HG03064 (cell line): ENCODE measurements around the gene SH3GLB1.

Source experiments
- ATAC-seq: cut with Tn5 transposase; IDR thresholded peaks from one replicate; pipeline ENCODE4 v1.9.1; 2021; ENCODE audit warnings: low read depth; ENCODE audit not compliant: unreplicated experiment

SH3GLB1 gene

DNA sequence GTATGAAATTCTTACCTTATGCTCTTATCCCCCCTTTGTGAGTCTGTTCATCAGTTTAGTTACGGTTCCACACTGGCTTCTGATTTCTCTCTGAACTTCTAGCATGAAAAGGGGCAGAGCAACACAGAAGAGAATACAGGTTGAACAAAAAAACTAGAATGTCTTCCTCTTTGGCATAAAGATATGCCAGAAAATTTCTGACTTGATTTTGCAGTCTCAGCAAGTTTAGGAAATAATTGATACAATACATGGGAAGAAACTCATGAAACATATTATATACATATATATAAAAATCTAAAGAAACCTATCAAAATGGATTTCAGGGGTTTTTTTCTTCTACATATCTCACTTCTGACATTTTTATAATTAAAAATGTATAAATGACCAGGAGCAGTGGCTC lies 27.0 kb downstream of the SH3GLB1 start:
- no peak for ATAC-seq

DNA sequence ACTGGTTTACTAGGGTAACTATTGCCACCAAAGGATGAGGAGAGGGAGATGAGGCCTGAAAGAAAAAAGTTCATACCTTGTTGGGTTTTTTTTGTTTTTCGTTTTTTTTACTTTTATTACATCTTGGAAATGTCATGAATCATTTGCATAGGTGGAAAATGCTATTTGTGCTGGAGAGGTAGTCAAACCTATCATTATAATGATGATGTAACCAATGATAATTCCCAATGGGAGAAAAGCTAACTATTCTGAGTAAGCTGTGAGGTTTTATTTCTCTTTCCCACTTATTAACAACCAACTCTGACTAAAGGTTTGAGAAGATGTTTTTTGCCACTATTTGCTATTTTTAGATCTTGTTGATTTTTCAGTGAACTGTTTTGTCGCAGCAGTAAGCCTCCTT lies 29.0 kb downstream of the SH3GLB1 start:
- no peak for ATAC-seq

DNA sequence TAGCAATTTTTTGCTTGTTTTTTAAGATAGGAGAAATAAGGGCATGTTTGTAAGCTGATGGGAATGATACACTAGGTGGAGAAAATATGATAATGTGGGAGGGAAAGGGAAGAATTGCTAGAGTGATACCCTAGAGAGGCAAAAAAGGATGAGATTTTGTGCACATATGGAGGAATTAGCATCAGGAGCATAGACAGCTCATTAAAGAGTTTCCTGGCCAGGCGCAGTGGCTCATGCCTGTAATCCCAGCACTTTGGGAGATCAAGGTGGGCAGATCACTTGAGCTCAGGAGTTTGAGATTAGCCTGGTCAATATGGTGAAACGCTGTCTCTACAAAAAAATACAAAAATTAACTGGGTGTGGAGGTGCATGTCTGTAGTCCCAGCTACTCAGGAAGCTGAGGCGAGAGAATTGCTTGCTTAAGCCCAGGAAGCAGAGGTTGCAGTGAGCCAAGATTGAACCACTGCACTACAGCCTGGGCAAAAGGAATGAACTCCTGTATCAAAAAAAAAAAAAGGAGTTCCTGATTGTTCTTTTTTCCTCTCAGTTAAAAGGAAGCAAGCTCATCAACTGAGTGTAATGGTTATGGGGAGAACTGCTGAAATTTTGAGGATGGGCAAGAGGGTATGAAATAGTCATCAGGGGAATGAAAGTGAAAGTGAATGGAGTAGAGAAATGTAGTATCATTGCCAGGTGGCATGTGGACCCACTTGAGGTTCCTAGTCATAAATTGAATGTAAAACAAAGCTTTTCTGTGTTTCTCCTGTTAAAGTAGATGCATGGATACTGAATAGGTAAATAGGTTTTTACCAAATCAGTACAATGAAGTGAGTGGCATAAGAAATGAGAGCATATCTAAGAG lies 35.5 kb downstream of the SH3GLB1 start:
- ATAC-seq, result peak; percentile 59

DNA sequence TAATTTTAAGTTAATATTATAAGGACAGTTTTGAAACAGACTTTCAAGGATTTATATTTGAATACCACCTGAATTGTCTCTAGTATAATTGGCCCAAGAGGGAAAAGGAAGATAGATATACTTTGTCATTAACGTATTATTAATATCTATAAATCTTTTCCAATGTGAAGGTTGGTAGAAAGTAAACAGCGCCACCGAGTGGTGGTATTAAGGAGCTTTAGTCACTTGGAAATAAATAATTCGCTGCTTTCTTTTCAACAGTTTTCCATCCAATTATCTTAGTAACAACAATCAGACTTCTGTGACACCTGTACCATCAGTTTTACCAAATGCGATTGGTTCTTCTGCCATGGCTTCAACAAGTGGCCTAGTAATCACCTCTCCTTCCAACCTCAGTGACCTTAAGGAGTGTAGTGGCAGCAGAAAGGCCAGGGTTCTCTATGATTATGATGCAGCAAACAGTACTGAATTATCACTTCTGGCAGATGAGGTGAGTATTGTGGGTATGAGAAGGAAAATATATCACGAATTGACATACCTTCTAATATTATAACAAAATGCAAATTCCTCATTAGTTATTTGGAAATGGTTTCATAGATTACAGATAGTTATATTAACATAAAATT lies 37.7 kb downstream of the SH3GLB1 start:
- ATAC-seq, result no peak

DNA sequence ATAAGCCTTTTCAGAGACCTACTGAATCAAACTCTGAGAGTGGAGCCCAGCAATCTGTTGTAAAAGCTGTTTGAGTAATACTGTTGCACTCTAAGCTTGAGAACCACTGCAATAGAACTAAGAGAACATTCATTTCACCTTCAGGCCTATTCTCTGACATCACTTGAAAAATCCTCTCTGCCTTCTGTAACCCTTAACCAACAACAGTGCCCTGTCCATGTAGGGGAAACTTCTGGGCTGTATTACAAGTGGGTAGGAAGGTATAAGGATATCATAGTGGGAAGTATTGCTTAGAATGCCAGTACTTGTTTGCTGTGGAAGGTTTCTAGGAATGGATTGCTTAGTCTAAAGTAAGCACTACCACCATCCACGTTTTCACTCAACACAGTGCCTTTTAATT lies 42.9 kb downstream of the SH3GLB1 start:
- no peak for ATAC-seq

- ATAC-seq, result no peak
Observed at GRCh38 chr1:86748622-86749373, 44.4 kb downstream of the SH3GLB1 start.

DNA sequence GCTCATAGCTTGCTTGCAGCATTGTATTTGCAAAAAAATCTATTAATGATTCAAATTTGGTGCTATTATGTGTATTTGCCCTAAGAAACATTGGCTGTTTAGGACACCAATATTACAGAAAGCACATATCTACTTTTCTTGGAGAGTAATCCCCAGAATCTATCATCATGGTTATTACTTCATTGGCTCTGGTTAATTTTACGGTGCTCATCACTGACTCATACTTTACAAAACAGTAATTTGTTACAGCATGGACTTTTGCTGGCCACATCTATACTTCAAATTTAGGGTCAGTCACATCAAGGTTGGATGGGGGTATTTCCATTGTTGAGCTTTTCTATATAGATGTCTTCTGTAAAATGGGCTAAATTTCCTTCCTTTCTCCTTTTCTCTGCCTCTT lies 45.7 kb downstream of the SH3GLB1 start:
- no peak for ATAC-seq

DNA sequence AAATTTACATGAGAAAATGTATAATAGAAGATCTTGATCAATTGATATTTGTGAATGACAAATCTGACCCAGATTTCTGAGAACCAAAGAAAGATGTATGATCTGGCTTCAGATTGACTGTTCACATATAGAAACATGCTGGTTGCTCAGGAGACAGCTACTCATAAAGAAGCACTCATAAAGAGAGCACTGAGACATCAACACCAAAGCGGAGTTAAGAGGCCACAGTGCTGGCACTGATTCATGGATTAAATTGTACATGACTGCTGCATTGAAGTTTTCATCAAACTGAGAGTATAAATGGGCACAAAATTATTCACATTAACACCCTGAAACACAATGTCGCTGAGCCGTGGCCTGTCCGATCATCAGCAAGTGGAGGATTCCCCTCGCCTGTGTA lies 46.2 kb downstream of the SH3GLB1 start:
- no peak for ATAC-seq

- no peak for ATAC-seq
Observed at GRCh38 chr1:86751923-86752322, 47.5 kb downstream of the SH3GLB1 start.

DNA sequence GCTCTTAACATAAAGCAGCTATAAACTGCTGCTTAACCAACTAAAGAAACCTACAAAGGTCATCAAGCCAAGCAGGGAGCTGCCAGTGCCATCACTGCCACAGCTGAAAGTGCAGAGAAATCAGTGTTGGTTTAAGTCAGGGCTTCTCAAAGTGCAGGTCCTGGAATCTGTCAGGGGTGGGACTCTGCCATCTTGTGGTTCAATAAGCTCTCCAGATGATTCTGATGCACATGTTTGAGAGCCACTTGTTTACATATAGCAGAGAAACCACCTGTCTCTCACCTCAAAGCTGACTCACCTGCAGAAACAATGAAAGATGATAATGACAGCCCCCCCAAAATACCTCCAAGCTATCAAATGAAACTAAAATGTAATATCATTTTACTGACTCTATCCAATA lies 49.3 kb downstream of the SH3GLB1 start:
- no peak for ATAC-seq

DNA sequence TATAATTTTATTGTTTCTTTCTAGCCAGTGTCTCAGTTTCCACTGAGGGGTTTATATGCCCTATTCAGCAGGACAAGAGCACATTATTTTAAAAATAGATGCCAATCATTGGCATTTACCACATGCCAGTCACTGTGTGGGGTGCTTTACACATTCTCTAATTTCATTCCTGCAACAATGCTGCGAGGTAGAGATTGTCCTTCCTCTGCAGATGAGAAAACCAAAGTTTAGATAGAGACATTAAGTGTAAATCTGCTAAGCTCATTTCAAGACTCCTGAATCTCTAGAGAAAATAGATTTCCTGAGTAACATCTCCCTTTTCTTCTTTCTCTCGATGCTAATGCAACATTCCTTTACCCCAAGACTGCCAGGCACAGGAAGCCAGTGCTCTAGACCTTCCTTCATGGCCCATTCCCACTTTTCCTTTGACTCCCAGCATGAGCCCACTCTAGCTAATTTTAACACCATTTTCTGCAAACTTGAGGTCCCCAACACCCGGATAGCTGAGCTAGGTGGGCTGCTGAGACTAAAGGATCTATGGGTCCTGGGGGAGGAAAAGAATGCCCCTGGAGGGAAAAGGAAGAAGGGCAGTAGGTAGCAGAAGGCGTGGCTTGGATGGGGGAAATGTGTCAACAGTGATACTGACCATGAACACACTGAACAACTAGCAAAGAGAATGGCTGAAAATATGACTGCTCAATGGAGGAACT lies 50.0 kb downstream of the SH3GLB1 start:
- ATAC-seq, result no peak

- ATAC-seq, result no peak
Observed at GRCh38 chr1:86756062-86756406, 51.7 kb downstream of the SH3GLB1 start.

DNA sequence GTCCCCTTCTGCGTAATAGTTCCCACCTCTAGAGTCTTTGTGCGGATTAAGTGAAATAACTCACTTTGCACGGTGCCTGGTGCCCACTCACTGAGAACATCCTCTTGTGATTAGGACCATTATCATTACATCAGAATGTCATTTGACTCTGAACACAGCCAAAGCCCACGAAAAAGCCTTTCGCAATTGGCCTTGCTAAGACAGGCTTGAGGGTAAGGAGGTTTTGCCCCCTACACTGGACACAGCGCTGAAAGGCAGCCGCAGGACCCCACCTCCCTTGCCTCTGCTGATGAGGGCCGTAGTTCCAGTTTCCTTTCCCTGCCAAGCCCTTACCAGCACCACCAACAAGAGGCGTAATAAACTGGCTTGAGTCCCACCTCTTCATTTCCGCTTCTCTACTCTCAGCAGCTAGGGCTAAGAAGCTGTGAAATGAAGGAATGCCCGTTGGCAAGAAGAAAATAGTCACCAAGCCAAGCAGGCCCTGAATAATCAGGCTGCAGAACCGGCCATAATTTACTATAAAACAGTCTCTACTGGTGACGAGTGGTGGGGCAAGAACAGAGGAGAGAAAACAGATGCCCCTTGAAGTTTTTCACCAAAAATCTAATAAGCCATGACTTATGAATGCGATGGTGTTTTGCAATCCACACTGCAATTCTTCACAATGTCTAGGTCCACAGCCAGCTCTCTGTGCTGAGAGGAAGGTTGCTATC lies 53.1 kb downstream of the SH3GLB1 start:
- no peak for ATAC-seq

GRCh38 chr1:86758570-86758969 lies 54.2 kb downstream of the SH3GLB1 start:
- no peak for ATAC-seq

- no peak for ATAC-seq
Observed at GRCh38 chr1:86760199-86760598, 55.8 kb downstream of the SH3GLB1 start.

DNA sequence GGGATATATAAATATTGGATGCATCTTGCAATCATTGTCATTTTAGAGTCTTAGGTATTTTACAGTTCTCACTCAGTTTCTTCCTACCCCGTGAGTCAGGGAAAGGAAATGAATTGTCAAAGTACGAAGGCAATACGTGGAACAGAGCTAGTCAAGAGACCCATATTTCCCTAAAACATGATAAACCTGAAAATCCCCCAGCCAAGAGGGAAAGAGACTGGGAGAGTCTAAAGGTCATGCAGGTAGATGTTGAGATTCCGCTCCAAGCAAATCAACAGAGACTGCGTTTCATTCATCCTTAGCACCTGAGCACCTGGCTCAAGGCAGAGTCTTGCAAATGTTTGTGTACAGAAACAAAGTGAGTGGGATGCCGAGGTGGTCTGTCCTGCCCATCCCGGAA lies 58.0 kb downstream of the SH3GLB1 start:
- ATAC-seq, result no peak

- no peak for ATAC-seq
Observed at GRCh38 chr1:86764523-86764922, 60.1 kb downstream of the SH3GLB1 start.

- no peak for ATAC-seq
Observed at GRCh38 chr1:86765073-86765472, 60.7 kb downstream of the SH3GLB1 start.

- no peak for ATAC-seq
Observed at GRCh38 chr1:86765674-86766073, 61.3 kb downstream of the SH3GLB1 start.

DNA sequence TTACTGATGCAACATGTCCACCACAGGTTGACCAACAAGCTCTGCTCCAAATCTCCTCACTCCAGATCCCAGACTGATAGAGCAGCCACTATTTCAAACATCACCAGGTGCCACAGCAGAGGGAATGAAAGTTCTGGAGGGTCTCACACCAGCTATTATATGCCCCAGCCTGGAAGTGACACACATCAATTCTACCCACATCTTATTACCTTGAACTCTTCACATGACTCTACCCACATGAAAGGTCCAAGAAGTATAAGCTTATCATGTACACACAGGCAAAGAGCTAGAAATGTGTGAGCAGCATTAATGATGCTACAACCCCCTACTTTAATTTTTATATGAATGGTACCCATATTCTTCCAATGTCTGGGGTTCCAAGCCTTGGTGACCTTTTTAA lies 64.2 kb downstream of the SH3GLB1 start:
- ATAC-seq, result no peak
